Measurements from ENCODE around the gene RFPL3.
"Not testable (repeated sequence)": the region's sequence is repeated elsewhere in the genome, so short reads cannot be mapped to it uniquely, and the experiment has no call there.

Gene RFPL3

GRCh38 chr22:32329202-32329645, 28.4 kb upstream of the RFPL3 start:
- in situ Hi-C loops (cut with MboI; ENCODE audit: low sequenced_read_pairs), result no loop called here

DNA sequence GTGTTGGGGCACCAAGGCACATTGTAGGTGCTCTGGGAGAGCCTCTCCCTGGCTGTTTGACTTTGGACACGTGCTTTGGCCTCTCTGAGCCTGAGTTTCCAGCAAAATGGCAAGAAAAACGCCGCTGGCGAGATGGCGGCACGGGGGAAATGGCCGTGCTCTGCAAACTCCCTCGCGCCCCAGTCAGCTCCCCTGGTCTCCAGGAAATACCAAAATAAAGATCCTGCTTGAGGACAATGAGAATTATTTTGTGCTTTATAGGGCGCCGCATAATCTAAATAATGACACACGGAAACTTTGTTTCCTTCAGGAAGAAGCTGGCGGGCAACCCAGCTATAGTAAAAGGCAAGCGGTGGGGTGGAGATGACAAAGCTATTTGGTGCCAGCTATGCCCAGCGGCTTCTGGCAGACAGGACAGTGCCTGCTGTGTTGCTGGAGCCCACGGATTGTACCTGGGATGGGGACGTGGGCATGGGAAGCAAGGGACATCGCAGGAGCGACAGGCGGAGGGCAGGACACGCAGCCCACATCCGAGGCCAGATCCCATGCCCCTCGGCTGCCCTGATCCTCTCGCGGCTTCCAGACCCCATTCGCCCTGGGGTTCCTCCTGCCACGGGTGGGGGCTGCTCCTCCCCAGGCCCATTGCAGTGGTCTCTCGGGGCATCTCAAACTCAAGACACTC, 26.3 kb upstream of the RFPL3 start:
- in situ Hi-C loops (cut with MboI; ENCODE audit: low sequenced_read_pairs), result no loop called here

DNA sequence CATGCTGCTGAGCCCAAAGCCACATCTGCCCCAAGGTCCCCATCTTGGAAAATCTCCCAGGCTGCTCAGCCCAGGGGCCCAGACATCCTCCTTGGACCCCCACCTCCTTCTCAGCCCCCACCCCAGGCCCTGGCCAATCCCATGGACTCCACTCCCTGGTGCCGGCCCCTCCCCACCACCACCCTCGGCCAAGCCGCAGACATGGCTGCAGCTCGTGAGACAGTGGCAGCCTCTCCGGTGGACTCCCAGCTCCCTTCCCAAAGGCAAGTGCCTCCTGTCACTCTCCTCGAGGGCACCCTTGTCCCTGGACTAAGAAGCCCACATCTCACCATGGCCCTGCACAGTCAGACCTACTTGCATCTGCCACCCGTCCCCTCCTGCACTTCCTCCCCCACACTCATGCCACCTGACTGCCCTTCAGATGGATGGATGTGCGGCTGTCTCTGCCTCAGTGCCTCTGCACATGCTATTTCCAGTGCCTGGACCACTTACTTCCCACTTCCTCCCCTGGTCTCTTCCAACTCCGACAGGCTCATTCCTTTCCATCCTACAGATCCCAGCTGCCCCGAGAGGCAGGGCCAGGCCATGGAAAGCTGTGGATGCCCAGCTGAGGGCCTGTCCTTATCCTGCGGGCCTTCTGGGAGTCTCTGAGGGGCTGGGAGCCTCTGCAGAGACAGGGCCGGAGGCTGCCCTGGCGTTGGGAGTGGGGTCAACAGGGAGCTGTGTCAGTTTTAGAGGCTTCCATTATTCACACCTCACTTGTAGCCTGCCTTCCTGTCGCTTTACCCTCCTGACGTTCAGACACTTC, 25.5 kb upstream of the RFPL3 start:
- in situ Hi-C loops (cut with MboI; ENCODE audit: low sequenced_read_pairs), result no loop called here

DNA sequence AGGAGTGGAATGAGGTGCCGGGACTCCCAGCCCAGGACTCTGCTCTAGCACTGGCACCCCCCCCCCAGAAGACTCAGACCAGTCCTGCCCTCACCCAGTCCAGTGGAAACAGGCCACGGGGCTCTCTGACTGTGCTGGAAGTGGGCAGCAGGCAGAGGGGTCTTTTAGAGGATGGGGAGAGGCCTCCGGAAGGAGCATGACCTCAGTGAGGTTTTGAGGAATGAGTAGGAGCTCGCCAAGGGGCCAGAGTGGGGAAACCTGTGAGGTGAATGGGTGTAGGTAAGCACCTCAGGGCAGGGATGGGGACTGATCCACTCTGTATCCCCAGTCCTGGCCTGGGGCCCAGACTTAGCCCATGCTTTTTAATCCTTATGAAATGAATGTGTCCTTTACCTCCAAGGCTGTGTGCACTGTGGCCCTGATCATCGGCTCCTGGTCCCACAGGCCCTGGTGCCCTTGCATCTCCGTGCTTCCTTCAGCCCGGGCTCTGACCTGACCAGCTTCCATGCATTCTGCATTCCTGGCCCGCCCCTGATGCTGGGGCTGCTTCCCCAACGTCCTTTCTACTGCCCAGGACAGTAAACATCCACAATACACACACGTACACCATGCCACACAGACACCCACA, 24.4 kb upstream of the RFPL3 start:
- in situ Hi-C loops (cut with MboI; ENCODE audit: low sequenced_read_pairs), result no loop called here

DNA sequence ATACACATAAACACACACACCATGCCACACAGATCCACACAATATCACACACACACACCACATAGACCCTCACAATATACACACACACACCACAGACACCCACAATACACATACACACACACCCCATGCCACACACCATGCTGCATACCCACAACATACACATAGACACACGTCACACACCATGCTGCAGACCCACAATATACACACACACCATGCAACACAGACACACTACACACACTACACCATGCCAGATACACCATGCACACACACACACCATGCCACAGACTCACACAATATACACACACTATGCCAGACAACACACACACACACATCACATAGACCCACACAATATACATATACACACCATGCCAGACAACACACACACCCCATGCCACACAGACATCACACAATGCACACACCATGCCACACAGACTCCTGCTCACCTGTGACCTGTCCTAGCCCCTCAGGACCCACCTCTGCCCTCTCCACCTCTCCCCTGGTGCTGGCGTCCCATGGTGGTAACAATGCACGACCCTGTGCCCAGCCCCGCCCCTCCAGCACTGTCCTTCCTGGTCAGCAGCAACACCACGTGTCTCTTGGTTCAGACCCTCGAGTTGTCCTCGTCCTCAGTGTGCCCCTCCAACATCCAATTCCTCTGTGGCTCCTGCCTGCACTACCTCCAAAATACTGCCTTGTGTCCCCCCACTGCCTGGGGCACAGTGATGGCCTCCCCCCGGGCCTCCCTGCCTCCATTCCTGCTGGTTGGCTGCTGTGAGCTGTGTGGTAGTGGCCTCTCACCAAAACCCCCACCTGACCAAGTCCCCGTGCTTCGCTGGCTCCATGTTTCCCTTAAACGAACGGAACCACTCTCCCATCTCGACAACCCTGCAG, 23.7 kb upstream of the RFPL3 start:
- in situ Hi-C loops (cut with MboI; ENCODE audit: low sequenced_read_pairs), result no loop called here

DNA sequence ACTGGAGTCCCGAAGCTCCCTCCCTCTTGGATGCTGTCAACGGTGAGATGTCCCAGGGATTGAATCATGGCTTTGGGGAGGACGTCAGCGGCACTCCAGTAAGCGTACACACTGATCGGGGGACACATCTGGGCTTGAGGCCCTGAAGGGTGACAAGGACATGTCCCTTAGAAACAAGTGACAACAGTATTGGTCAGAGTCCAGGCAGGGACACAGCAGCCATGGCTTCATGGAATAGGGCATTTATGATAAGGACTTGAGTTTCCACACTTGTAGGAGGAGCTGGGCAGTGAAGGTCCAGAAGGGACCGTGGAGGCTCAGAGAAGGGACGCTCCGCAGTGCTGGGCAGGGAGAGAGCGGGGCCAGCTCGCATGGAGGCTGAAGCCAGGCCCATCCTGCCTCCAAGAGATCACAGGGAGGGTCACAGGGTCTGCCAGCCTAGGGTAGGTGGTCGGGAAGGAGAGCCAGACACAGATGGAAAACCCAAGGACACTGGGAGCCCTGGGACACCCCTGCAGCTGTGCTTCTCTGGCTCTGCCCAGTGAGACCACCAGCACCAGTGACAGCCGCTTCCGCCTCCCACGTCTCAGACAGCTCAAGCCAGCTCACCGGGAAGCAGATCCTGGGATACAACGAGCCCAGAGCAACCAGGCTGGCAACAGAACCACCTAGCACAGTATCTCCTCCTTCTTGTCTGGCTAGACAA, 22.9 kb upstream of the RFPL3 start:
- in situ Hi-C loops (cut with MboI; ENCODE audit: low sequenced_read_pairs), result no loop called here

GRCh38 chr22:32335471-32335870, 22.2 kb upstream of the RFPL3 start:
- in situ Hi-C loops (cut with MboI; ENCODE audit: low sequenced_read_pairs), result no loop called here

- in situ Hi-C loops (cut with MboI; ENCODE audit: low sequenced_read_pairs), result no loop called here
Measured at GRCh38 chr22:32336121-32336603, 21.5 kb upstream of the RFPL3 start.

DNA sequence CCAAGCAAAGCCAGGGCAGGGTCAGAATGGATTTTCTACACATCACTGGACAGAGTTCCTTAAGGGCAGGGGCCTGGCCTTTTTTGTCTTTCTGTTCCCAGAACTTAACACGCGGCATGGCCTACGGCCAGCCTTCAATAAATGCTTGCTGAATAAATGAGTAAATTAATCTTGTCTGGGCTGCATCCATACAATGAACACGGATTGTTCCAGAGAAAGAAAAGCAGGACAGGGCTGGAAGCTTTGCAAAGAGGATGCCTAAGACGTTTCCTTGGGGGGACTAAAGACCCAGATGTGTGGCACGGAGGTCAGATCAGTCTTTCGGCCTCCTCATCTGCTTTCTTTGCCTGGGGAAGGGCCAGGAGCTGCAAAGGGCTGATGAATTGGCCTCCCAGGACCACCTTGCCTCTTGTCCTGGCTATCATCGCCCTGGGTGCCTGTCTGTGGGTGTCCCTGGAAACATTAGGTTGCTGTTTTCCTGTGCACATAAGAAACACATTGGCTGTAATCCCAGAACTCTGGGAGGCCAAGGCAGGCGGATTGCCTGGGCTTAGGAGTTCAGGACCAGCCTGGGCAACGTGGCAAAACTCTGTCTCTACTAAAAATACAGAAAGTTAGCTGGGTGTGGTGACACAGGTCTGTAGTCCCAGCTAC, 20.8 kb upstream of the RFPL3 start:
- in situ Hi-C loops (cut with MboI; ENCODE audit: low sequenced_read_pairs), result no loop called here

GRCh38 chr22:32337425-32337824, 20.2 kb upstream of the RFPL3 start:
- in situ Hi-C loops (cut with MboI; ENCODE audit: low sequenced_read_pairs), result not testable (repeated sequence)

DNA sequence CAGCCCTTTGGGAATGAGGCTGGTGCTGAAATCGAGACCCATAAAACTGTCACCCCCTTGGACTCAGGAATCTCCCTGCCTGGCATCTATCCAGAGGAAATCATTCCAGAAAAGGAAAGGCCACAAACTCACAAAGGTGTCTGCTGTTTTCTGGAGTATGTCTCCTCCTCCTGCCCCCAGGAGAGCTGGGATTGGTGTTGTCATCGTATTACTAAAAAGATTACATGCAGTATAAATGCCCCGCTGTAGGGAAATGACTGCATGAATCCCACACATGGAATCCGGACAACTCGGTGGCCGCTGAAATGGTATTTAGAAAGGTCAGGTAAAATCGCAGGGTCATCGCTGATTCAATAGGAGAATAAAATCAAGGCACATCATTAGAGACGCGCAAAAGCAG, 18.9 kb upstream of the RFPL3 start:
- in situ Hi-C loops (cut with MboI; ENCODE audit: low sequenced_read_pairs), result no loop called here

DNA sequence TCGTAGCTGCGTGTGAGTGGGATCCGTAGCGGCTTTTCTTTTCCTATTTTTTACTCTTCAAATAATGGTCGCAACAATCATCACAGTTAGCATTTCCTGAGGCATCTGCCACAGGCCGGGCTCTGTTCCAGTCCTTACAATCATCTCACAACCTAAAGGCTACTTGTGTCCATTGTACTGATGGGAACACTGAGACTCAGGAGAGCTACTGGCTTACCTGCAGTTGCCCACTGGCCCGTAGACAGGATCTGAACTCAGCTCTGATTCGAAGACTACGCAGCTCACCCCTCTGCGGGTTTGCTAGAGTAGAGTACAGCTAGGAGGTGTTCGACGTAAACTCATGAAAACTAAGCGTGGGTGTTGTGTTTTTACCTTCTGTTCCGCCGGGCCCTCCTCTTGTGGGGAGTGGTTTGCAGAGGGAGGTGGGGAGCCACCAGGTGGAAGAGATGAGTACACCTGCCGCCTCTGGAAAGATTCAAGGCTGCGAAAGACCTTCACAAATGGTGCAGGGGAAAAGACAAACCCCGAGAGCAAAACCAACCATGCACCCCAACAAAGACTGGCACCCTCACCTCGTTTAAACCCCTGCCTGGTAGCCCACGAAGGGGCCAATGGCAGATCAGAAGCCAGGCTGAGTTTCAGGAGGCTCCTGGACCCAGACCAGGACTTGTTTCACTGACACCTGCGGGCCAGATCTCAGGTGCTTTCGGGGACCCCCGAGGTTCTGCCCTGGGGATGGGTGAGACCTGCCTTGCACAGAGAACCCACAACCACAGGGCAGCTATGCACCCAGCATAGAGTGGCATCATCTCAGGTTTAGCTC, 18.3 kb upstream of the RFPL3 start:
- in situ Hi-C loops (cut with MboI; ENCODE audit: low sequenced_read_pairs), result no loop called here

- in situ Hi-C loops (cut with MboI; ENCODE audit: low sequenced_read_pairs), result no loop called here
Measured at GRCh38 chr22:32340411-32340810, 17.3 kb upstream of the RFPL3 start.

DNA sequence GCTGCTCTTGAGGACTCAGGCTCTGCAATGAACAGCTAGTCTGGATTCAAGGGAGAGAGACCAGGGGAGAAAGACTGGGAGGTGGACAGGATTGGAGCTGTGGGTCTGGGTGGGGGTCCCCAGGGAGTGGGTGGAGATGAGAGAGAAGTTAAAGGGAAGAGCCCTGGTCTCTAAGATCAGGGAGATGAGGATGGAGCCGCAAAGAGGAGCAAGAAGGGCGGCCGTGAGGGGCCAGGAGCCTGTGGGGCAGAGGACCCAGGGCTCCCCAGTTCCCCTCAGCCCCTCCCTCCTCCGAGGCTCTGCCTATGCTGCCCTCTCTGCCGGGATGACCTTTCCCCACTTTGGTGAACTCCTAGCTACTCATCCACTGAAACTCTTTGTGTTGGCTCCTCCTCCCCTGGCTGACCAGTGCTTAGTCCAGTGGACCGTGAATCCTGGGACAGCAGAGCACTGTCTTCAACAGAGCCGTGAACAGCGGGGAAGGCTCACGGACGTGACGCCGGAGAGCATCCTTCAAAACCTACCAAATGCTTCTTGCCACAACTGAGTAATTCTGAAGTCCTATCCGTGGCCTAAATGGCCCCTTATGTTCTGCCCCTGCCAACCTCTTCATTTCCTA, 16.4 kb upstream of the RFPL3 start:
- in situ Hi-C loops (cut with MboI; ENCODE audit: low sequenced_read_pairs), result no loop called here

DNA sequence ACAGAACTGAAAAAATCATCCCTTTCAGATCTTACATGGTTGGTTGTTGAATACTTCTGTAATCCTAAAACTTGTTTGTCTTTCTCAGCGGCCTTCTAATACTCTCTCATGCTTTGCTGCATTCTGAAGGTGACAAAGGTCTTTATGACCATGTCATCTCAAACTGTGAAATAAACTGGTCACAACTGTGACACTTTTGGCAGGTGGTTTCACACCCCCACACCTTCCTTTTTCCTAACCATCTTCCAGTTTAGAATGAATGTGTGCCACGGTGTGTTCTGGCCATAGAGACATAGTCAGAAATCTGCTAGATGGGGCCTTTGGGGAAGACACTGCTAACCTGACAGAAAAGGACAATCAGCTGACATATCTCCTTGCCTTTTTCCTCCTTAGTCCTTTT, 14.7 kb upstream of the RFPL3 start:
- in situ Hi-C loops (cut with MboI; ENCODE audit: low sequenced_read_pairs), result no loop called here

GRCh38 chr22:32343941-32344340, 13.7 kb upstream of the RFPL3 start:
- in situ Hi-C loops (cut with MboI; ENCODE audit: low sequenced_read_pairs), result no loop called here

DNA sequence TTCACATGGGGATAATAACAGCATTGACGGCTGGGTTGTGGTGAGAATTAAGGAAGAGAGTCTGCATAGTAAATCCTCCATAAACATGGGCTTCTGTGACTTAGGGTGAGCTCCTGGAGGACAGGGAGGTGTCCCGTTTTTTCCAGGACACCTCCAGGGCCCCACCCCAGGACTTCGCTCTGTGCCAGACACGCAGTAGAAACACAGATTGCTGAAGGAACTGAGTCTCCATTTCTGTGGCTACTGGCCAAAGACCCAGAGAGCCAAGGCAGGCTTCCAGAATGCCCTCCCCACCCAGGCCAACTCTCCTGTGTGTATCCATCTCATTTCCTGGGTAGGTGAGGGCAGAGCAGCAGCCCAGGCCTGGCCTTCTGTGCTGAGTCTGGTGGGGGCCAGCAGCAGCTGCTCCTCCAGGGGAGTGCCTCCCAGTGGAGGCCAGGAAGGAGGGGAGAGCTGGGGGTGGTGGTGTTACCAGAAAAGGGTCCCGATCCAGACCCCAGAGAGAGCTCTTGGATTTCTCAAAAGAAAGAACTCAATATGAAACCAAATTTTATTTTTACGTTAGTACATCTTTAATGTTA, 9.5 kb upstream of the RFPL3 start:
- in situ Hi-C loops (cut with MboI; ENCODE audit: low sequenced_read_pairs), result no loop called here

DNA sequence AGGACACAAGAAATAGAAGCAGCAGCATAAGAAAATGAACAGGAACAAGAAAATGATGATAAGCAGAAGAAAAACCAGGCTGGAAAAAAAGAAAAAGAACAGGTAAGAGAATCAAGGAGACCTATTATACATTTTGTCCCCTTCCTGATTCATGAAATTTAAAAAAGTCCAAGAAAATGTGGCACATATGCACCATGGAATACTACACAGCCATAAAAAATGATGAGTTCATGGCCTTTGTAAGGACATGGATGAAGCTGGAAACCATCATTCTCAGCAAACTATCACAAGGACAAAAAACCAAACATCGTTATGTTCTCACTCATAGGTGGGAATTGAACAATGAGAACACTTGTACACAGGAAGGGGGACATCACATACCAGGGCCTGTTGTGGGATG, 5.8 kb upstream of the RFPL3 start:
- in situ Hi-C loops (cut with MboI; ENCODE audit: low sequenced_read_pairs), result not testable (repeated sequence)
